Measurements from ENCODE around the gene CA7.
"Not testable (repeated sequence)": the region's sequence is repeated elsewhere in the genome, so short reads cannot be mapped to it uniquely, and the experiment has no call there.

The CA7 gene

DNA sequence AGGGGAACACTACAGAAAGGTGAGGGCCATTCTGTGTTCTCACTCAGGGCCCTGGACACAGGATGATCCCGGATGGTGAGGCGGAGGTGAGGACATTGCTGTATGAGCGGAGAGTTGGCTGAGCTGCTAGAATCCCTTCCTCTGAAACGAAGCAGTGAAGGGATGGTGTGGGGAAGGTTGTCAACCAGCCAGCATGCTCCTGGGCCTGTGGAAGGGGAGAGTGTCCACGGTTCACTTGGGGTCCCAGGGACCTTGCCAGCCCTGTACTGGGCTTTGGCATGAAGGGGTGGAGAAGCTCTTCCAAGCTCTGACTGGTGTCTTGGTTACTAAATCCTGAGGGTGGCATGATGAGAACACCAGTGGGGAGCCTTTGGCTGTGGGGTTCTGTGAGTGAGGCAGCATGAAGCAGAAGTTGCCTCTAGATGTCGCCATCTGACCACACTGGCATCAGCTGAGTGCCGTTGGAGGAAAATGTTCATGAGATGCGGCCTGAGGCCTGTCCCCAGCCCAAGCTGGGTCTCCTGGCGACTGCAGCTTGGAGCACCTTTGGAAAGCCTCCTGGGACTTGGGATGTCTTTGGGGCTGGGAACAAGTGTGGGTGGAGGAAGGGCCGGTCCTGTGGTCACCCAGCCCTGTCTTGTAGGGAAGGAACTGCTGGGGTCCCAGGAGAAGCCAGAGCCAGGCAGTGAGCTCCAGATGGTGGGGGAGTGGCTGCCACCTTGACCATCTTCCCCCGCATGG, 50.9 kb downstream of the CA7 start:
- Histone ChIP-seq H2AFZ (ENCODE audit: low read depth, low read length) (no peak overlapping the region), H3K79me2 (ENCODE audit: insufficient read depth, low read length) (0 out of 2 replicates have a peak, but pooled peaks cover 2% of the 10 kb centered on the region), H3K4me1 (ENCODE audit: insufficient read depth, low read length) (peaks cover 5% of the 10 kb centered on the region), H3K4me2 (ENCODE audit: insufficient read depth, low read length) (no peak overlapping the region), H4K20me1 (ENCODE audit: insufficient read depth, low read length) (peaks cover 5% of the 10 kb centered on the region; the same call in 1 of the 2 replicates), H3K9me3 (ENCODE audit: insufficient read depth, low read length, severe bottlenecking) (no peaks in the 10 kb centered on the region), H3K27me3 (ENCODE audit: insufficient read depth, low read length, poor library complexity) (no peaks in the 10 kb centered on the region), H3K27ac (ENCODE audit: low read length) (no peak overlapping the region), H3K4me3 (ENCODE audit: low read depth in 1 of 2, low read length in 2 of 2) (no peak overlapping the region), H3K9ac (ENCODE audit: low read depth, low read length) (no peak overlapping the region), H3K36me3 (ENCODE audit: insufficient read depth, low read length) (peaks cover 20% of the 10 kb centered on the region; the same call in 1 of the 2 replicates)
- TF ChIP-seq, protein P1, sequence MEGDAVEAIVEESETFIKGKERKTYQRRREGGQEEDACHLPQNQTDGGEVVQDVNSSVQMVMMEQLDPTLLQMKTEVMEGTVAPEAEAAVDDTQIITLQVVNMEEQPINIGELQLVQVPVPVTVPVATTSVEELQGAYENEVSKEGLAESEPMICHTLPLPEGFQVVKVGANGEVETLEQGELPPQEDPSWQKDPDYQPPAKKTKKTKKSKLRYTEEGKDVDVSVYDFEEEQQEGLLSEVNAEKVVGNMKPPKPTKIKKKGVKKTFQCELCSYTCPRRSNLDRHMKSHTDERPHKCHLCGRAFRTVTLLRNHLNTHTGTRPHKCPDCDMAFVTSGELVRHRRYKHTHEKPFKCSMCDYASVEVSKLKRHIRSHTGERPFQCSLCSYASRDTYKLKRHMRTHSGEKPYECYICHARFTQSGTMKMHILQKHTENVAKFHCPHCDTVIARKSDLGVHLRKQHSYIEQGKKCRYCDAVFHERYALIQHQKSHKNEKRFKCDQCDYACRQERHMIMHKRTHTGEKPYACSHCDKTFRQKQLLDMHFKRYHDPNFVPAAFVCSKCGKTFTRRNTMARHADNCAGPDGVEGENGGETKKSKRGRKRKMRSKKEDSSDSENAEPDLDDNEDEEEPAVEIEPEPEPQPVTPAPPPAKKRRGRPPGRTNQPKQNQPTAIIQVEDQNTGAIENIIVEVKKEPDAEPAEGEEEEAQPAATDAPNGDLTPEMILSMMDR (IDR thresholded peaks at IDR 0.05; ENCODE audit: borderline replicate concordance, extremely low read depth, low read length, poor library complexity, severe bottlenecking), result peak; percentile 70
- TF ChIP-seq EZH2 (IDR thresholded peaks at IDR 0.05; ENCODE audit: borderline replicate concordance, low read depth, low read length, severe bottlenecking), result no peak
- DNase-seq (peak; percentile 43), ATAC-seq (ENCODE audit: insufficient read depth, low read depth) (peak; percentile 73)

- no peak for ATAC-seq (ENCODE audit: insufficient read depth, low read depth)
- DNase-seq, result no peak
- Histone ChIP-seq H3K4me1 (ENCODE audit: insufficient read depth, low read length) (peaks cover 5% of the 10 kb centered on the region), H3K27me3 (ENCODE audit: insufficient read depth, low read length, poor library complexity) (no peaks in the 10 kb centered on the region), H3K27ac (ENCODE audit: low read length) (no peak overlapping the region), H3K9me3 (ENCODE audit: insufficient read depth, low read length, severe bottlenecking) (no peaks in the 10 kb centered on the region), H3K9ac (ENCODE audit: low read depth, low read length) (no peak overlapping the region), H3K36me3 (ENCODE audit: insufficient read depth, low read length) (peaks cover 15% of the 10 kb centered on the region; the same call in 1 of the 2 replicates), H3K4me3 (ENCODE audit: low read depth in 1 of 2, low read length in 2 of 2) (no peak overlapping the region), H3K79me2 (ENCODE audit: insufficient read depth, low read length) (0 out of 2 replicates have a peak, but pooled peaks cover under 1% of the 10 kb centered on the region), H2AFZ (ENCODE audit: low read depth, low read length) (no peak overlapping the region), H4K20me1 (ENCODE audit: insufficient read depth, low read length) (peaks cover 5% of the 10 kb centered on the region; the same call in 1 of the 2 replicates), H3K4me2 (ENCODE audit: insufficient read depth, low read length) (no peak overlapping the region)
- TF ChIP-seq, protein P1 (IDR thresholded peaks at IDR 0.05; ENCODE audit: borderline replicate concordance, extremely low read depth, low read length, poor library complexity, severe bottlenecking), result no peak
- no peak for TF ChIP-seq EZH2 (IDR thresholded peaks at IDR 0.05; ENCODE audit: borderline replicate concordance, low read depth, low read length, severe bottlenecking)
Observed at GRCh38 chr16:66895689-66895979, 51.4 kb downstream of the CA7 start.

DNA sequence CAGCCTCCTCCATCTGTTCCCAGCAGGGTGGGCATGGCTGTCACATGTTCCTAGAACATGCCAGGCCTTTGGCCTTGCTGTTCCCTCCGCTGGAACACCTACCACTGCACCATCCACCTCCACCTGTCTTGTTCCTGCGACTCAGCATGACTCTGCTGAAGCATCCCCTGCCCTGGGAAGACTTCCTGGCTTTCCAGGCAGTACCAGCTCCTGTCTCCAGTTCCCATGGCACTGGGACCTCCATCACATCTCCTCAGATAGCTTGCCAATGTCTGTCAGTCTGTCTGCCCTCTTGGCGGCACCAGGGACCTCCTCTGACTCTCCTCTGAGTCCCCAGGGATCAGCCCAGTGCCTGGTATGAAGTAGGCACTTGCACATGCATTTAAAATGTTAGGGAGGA, 51.8 kb downstream of the CA7 start:
- TF ChIP-seq, protein P1 (IDR thresholded peaks at IDR 0.05; ENCODE audit: borderline replicate concordance, extremely low read depth, low read length, poor library complexity, severe bottlenecking), result no peak
- TF ChIP-seq EZH2 (IDR thresholded peaks at IDR 0.05; ENCODE audit: borderline replicate concordance, low read depth, low read length, severe bottlenecking), result no peak
- Histone ChIP-seq H3K4me1 (ENCODE audit: insufficient read depth, low read length) (peaks cover 5% of the 10 kb centered on the region), H3K9me3 (ENCODE audit: insufficient read depth, low read length, severe bottlenecking) (no peaks in the 10 kb centered on the region), H4K20me1 (ENCODE audit: insufficient read depth, low read length) (peaks cover 5% of the 10 kb centered on the region; the same call in 1 of the 2 replicates), H3K4me3 (ENCODE audit: low read depth in 1 of 2, low read length in 2 of 2) (no peak overlapping the region), H3K9ac (ENCODE audit: low read depth, low read length) (no peak overlapping the region), H3K27me3 (ENCODE audit: insufficient read depth, low read length, poor library complexity) (no peaks in the 10 kb centered on the region), H2AFZ (ENCODE audit: low read depth, low read length) (no peak overlapping the region), H3K36me3 (ENCODE audit: insufficient read depth, low read length) (peaks cover 12% of the 10 kb centered on the region; the same call in 1 of the 2 replicates), H3K79me2 (ENCODE audit: insufficient read depth, low read length) (no peaks in the 10 kb centered on the region), H3K4me2 (ENCODE audit: insufficient read depth, low read length) (no peak overlapping the region), H3K27ac (ENCODE audit: low read length) (no peak overlapping the region)
- ATAC-seq (ENCODE audit: insufficient read depth, low read depth), result no peak
- no peak for DNase-seq

GRCh38 chr16:66896682-66897081, 52.5 kb downstream of the CA7 start:
- H3K36me3 ChIP-seq (ENCODE audit: insufficient read depth, low read length); H3K79me2 ChIP-seq (ENCODE audit: insufficient read depth, low read length); H2AFZ ChIP-seq (ENCODE audit: low read depth, low read length); H3K4me2 ChIP-seq (ENCODE audit: insufficient read depth, low read length); DNase-seq; H3K27ac ChIP-seq (ENCODE audit: low read length); H4K20me1 ChIP-seq (ENCODE audit: insufficient read depth, low read length); H3K4me3 ChIP-seq (ENCODE audit: low read depth in 1 of 2, low read length in 2 of 2); H3K9ac ChIP-seq (ENCODE audit: low read depth, low read length); ATAC-seq (ENCODE audit: insufficient read depth, low read depth); H3K27me3 ChIP-seq (ENCODE audit: insufficient read depth, low read length, poor library complexity); H3K4me1 ChIP-seq (ENCODE audit: insufficient read depth, low read length); H3K9me3 ChIP-seq (ENCODE audit: insufficient read depth, low read length, severe bottlenecking): not testable (repeated sequence)

All from DND-41 (cell line).